ENCODE data around the gene RASGRP1. TPM values are rescaled to one million over a fixed set of nuclear protein-coding genes. Genes with fewer than 3 reads are reported as not detected.

The RASGRP1 gene
- total RNA-seq, 1 experiment from 2014 or later, result 0.51 TPM

GRCh38 chr15:38551720-38552648 is 12.6 kb downstream of the RASGRP1 start:
- H3K27me3 ChIP-seq (ENCODE audit: control insufficient read depth, insufficient read depth, low read length), result peaks cover 16% of the 10 kb centered on the region

DNA sequence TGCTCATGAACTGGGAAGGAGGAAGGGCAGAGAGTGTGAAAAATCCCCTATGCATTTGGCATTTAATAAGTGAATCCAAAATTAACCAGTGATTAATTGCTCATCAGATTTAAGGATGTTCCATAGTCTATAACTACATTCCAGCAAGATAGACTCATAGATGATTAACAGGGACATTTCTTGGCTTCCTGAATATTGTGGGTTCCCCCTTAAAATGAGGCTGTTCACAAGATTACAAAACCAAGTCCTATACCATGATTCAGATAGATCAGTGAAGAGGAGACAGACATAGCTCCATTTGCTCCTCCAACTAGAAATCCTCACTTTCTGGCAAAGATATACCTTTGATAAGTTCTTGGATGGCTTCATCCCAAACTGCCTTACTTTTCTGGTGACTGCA is 15.4 kb downstream of the RASGRP1 start:
- DNase-seq (ENCODE audit: low read depth, low spot score), result no peak
- POLR2A ChIA-PET, result no interaction called here
- no peaks in the 10 kb centered on the region for H3K4me1 ChIP-seq (ENCODE audit: control insufficient read depth, insufficient read depth, low read length)

More at GRCh38 chr15:38551720-38552648, 12.6 kb downstream of the RASGRP1 start:
- in situ Hi-C loops (cut with HindIII; ENCODE audit: low pct_unique_long_range_greater_than_20kb, low sequenced_read_pairs) (no loop called here), intact Hi-C loops (cut with micrococcal nuclease; ENCODE audit: unreplicated experiment) (no loop called here)
- Histone ChIP-seq H3K36me3 (ENCODE audit: control insufficient read depth, insufficient read depth, low read length) (no peaks in the 10 kb centered on the region), H3K4me1 (ENCODE audit: control insufficient read depth, insufficient read depth, low read length) (no peaks in the 10 kb centered on the region), H3K27ac (ENCODE audit: low read length) (no peak overlapping the region), H3K4me3 (ENCODE audit: low read depth in 2 of 2, low read length in 2 of 2) (no peak overlapping the region), H3K9me3 (ENCODE audit: control insufficient read depth, insufficient read depth, low read depth, low read length) (no peaks in the 10 kb centered on the region)
- BruUV-seq (replicated peaks), result no TSS peak
- TF ChIP-seq REST (IDR thresholded peaks at IDR 0.05; ENCODE audit: insufficient read depth in 1 of 2, low read depth in 2 of 2, low read length in 1 of 2) (no peak), POLR2AphosphoS5 (IDR thresholded peaks at IDR 0.05; ENCODE audit: low read depth, low read length) (no peak), CTCF (IDR thresholded peaks at IDR 0.05) (no peak), SIN3A (IDR thresholded peaks at IDR 0.05; ENCODE audit: borderline replicate concordance, insufficient read depth, low read depth, low read length) (no peak), TCF7L2 (IDR thresholded peaks at IDR 0.05; ENCODE audit: low read depth, low read length) (no peak)
- POLR2A ChIA-PET, result no interaction called here
- no peak for ATAC-seq
- no peak for DNase-seq (ENCODE audit: low read depth, low spot score)
- CTCF ChIA-PET, result no interaction called here

More for the DNA sequence above, 15.4 kb downstream of the RASGRP1 start:
- Histone ChIP-seq H3K9me3 (ENCODE audit: control insufficient read depth, insufficient read depth, low read depth, low read length) (no peaks in the 10 kb centered on the region), H3K36me3 (ENCODE audit: control insufficient read depth, insufficient read depth, low read length) (no peaks in the 10 kb centered on the region), H3K27me3 (ENCODE audit: control insufficient read depth, insufficient read depth, low read length) (peaks cover 21% of the 10 kb centered on the region), H3K4me3 (ENCODE audit: low read depth in 2 of 2, low read length in 2 of 2) (no peak overlapping the region), H3K27ac (ENCODE audit: low read length) (no peak overlapping the region)
- ATAC-seq, result no peak
- CTCF ChIA-PET, result no interaction called here
- intact Hi-C loops (cut with micrococcal nuclease; ENCODE audit: unreplicated experiment), result no loop called here
- in situ Hi-C loops (cut with HindIII; ENCODE audit: low pct_unique_long_range_greater_than_20kb, low sequenced_read_pairs), result no loop called here
- TF ChIP-seq REST (IDR thresholded peaks at IDR 0.05; ENCODE audit: insufficient read depth in 1 of 2, low read depth in 2 of 2, low read length in 1 of 2), result no peak
- TF ChIP-seq SIN3A (IDR thresholded peaks at IDR 0.05; ENCODE audit: borderline replicate concordance, insufficient read depth, low read depth, low read length), result no peak
- no peak for TF ChIP-seq CTCF (IDR thresholded peaks at IDR 0.05)
- TF ChIP-seq POLR2AphosphoS5 (IDR thresholded peaks at IDR 0.05; ENCODE audit: low read depth, low read length), result no peak
- TF ChIP-seq TCF7L2 (IDR thresholded peaks at IDR 0.05; ENCODE audit: low read depth, low read length), result no peak
- BruUV-seq (replicated peaks), result no TSS peak
